CD8-positive, alpha-beta memory T cell (primary cell): ENCODE measurements around the gene IL16. TPM values are rescaled to one million over a fixed set of nuclear protein-coding genes. Genes with fewer than 3 reads are reported as not detected.

Experiments used
- CTCF ChIA-PET: fragments of 350-600 bp; sonication (Branson Sonifier 250); formaldehyde crosslinking; loops from one replicate; lab custom pipeline; 2021; ENCODE audit warnings: antibody characterized with exemption; lab: Charles Lee
- POLR2A ChIA-PET: fragments of 350-600 bp; sonication (Branson Sonifier 250); formaldehyde crosslinking; loops from one replicate; lab custom pipeline; 2021; ENCODE audit warnings: antibody characterized with exemption; lab: Charles Lee
- DNase-seq, 5 donors: peaks; one replicate each; pipeline versions ENCODE4 v3.0.0 to v3.0.0-alpha.2; 2020 to 2022; ENCODE audit warnings: mixed read lengths in 1 of 5
- H3K27ac ChIP-seq: one replicate; pipeline ENCODE4 v1.7.0; 2013; ENCODE audit warnings: low read depth, mild to moderate bottlenecking, low read length, moderate library complexity
- H3K27me3 ChIP-seq: 2 replicates; pipeline ENCODE4 v1.7.0; 2013; ENCODE audit warnings: low read length, mild to moderate bottlenecking; ENCODE audit not compliant: insufficient read depth, poor library complexity, severe bottlenecking
- H3K36me3 ChIP-seq: 2 replicates; pipeline ENCODE4 v1.7.0; 2013; ENCODE audit warnings: mild to moderate bottlenecking, low read length, moderate library complexity; ENCODE audit not compliant: insufficient read depth
- H3K4me1 ChIP-seq: 2 replicates; pipeline ENCODE4 v1.7.0; 2013; ENCODE audit warnings: mild to moderate bottlenecking, low read length, moderate library complexity; ENCODE audit not compliant: insufficient read depth
- H3K4me3 ChIP-seq: 2 replicates; pipeline ENCODE4 v1.7.0; 2013; ENCODE audit warnings: mild to moderate bottlenecking, low read length
- H3K9me3 ChIP-seq: 2 replicates; pipeline ENCODE4 v1.7.0; 2013; ENCODE audit warnings: mild to moderate bottlenecking, low read length
- H3K27ac Mint-ChIP-seq, 8 donors: one replicate each; pipeline ENCODE4 v1.8.0; 2020 to 2021; ENCODE audit warnings: mixed read lengths in 8 of 8, mild to moderate bottlenecking in 6 of 8, inconsistent platforms in 3 of 8, moderate library complexity in 3 of 8
- H3K27me3 Mint-ChIP-seq, 2 donors: one replicate each; pipeline ENCODE4 v1.8.0; 2020 to 2021; ENCODE audit warnings: mixed read lengths in 2 of 2, mild to moderate bottlenecking in 1 of 2, moderate library complexity in 1 of 2
- H3K36me3 Mint-ChIP-seq, 3 donors: one replicate each; pipeline ENCODE4 v1.8.0; 2020 to 2021; ENCODE audit warnings: mixed read lengths in 3 of 3, inconsistent platforms in 1 of 3, mild to moderate bottlenecking in 1 of 3
- H3K4me1 Mint-ChIP-seq, 3 donors: one replicate each; pipeline ENCODE4 v1.8.0; 2020 to 2021; ENCODE audit warnings: mixed read lengths in 3 of 3, inconsistent platforms in 1 of 3, mild to moderate bottlenecking in 1 of 3
- H3K4me3 Mint-ChIP-seq, 7 donors: one replicate each; pipeline ENCODE4 v1.8.0; 2020 to 2021; ENCODE audit warnings: mixed read lengths in 7 of 7, mild to moderate bottlenecking in 6 of 7, moderate library complexity in 4 of 7, inconsistent platforms in 2 of 7
- H3K9me3 Mint-ChIP-seq, 5 donors: one replicate each; pipeline ENCODE4 v1.8.0; 2020 to 2022; ENCODE audit warnings: mixed read lengths in 5 of 5, mild to moderate bottlenecking in 3 of 5, moderate library complexity in 2 of 5, inconsistent platforms in 1 of 5
- polyA plus RNA-seq: library from polyadenylated mRNA; unstranded; fragments of 300-500 nt; fragmentation: Illumina TruSeq; gene quantifications from one replicate; pipeline ENCODE4 v1.2.3, GENCODE V29; 2021
- total RNA-seq, 2 experiments: library from RNA; stranded (reverse); gene quantifications; one replicate each; pipeline ENCODE4 v1.2.3, GENCODE V29; 2021

The IL16 gene
- total and polyA plus RNA-seq, 3 experiments from 2014 or later, result 73.4 to 310 (median 73.8) TPM

DNA sequence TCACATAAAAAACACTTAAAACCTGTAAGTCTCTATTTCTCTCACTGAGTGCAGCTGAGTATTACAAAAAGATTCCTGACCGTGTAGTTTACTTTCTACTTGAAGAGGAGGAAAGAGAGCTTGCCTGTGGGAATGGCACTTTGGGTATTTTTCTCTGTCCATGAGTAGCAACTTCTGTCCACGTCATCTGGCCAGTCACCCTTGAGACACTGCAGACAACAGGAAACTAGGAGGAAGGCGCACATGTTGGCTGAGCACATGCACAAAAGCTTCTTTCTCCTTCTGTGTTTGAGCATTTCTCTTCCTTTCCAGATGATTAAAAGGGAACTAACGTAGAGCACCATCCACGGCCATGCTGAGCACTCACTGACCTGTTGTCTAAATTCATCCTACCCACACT, 107.5 kb downstream of the IL16 start:
- no peaks in the 10 kb centered on the region for H3K9me3 ChIP-seq
- Mint-ChIP-seq H3K27ac (peak overlapping the region; percentile 90 to 100 (median 95)), H3K4me1 (peaks cover 72 to 87% (median 82%) of the 10 kb centered on the region in 3 donors), H3K36me3 (peaks cover 57 to 100% (median 60%) of the 10 kb centered on the region in 3 donors), H3K27me3 (no peaks in the 10 kb centered on the region), H3K9me3 (no peaks in the 10 kb centered on the region), H3K4me3 (peak overlapping the region; percentile 80 to 100 (median 99))
- no peak overlapping the region for H3K27ac ChIP-seq
- no peak overlapping the region for H3K4me3 ChIP-seq
- peaks cover 69% of the 10 kb centered on the region for H3K4me1 ChIP-seq
- POLR2A ChIA-PET, result interaction anchor here (1.3 to 1.5 kb wide), 2 partner anchors 8 to 11 kb away, joined by 3 to 4 read pairs; no protein-coding TSS in a partner anchor
- CTCF ChIA-PET, result interaction anchor here (0.9 to 4.0 kb wide), 5 partner anchors 19 to 33 kb away, joined by 3 to 31 read pairs (median 3); partner anchors contain the start of gene STARD5
- H3K36me3 ChIP-seq, result peaks cover 97% of the 10 kb centered on the region
- no peaks in the 10 kb centered on the region for H3K27me3 ChIP-seq
- no peak for DNase-seq

DNA sequence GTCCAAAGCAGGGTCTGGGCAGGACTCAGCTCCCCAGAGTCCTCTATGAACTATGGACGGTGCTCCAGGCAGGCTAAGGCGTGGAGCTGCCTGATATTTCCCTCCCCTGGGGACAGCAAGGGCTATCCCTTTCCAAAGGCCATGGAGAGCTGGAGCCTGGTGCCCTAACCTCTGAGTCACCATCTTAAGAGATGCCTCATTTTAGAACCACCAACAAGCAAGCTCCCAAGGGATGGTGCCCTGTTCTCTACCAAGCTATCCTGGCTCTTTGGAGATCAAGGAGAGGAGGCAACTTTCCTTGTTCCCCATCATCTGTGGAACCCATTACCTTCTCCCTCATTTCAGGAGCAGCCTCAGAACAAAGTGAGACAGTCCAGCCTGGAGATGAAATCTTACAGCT, 111.6 kb downstream of the IL16 start:
- Mint-ChIP-seq H3K4me3 (no peak overlapping the region), H3K4me1 (peaks cover 75 to 99% (median 91%) of the 10 kb centered on the region in 3 donors), H3K27ac (peak overlapping the region in 7 of 8 donors; percentile 26 to 100 (median 74)), H3K27me3 (no peaks in the 10 kb centered on the region), H3K36me3 (peaks cover 24 to 98% (median 38%) of the 10 kb centered on the region in 3 donors), H3K9me3 (no peaks in the 10 kb centered on the region)
- Histone ChIP-seq H3K4me1 (peaks cover 64% of the 10 kb centered on the region), H3K9me3 (no peaks in the 10 kb centered on the region), H3K27me3 (no peaks in the 10 kb centered on the region), H3K4me3 (no peak overlapping the region), H3K36me3 (peaks cover 72% of the 10 kb centered on the region), H3K27ac (no peak overlapping the region)
- ChIA-PET POLR2A (interaction anchor here (1.4 to 2.4 kb wide), 3 partner anchors 9 to 16 kb away, joined by 5 to 17 read pairs (median 9); partner anchors contain the start of gene STARD5), CTCF (interaction anchor here (0.8 to 3.1 kb wide), 10 partner anchors 9 to 42 kb away, joined by 3 to 19 read pairs (median 4); partner anchors contain the start of gene STARD5)
- DNase-seq, result no peak

- H3K4me3 ChIP-seq, result no peak overlapping the region
- H3K4me3 Mint-ChIP-seq, result no peak overlapping the region
- no peak for DNase-seq
- peaks cover 64 to 94% (median 85%) of the 10 kb centered on the region in 3 donors for H3K4me1 Mint-ChIP-seq
- no peaks in the 10 kb centered on the region for H3K27me3 Mint-ChIP-seq
- no peaks in the 10 kb centered on the region for H3K27me3 ChIP-seq
- peaks cover 56% of the 10 kb centered on the region for H3K36me3 ChIP-seq
- H3K27ac ChIP-seq, result no peak overlapping the region
- CTCF ChIA-PET, result interaction anchor here (0.7 to 3.1 kb wide), 6 partner anchors 11 to 91 kb away, joined by 3 to 19 read pairs (median 8); no protein-coding TSS in a partner anchor
- H3K9me3 ChIP-seq, result no peaks in the 10 kb centered on the region
- H3K27ac Mint-ChIP-seq, result peak overlapping the region; percentile 36 to 99 (median 82)
- peaks cover 50% of the 10 kb centered on the region for H3K4me1 ChIP-seq
- H3K36me3 Mint-ChIP-seq, result peaks cover 10 to 91% (median 28%) of the 10 kb centered on the region in 3 donors
- H3K9me3 Mint-ChIP-seq, result no peaks in the 10 kb centered on the region
- POLR2A ChIA-PET, result interaction anchor here (1.0 to 2.4 kb wide), 4 partner anchors 11 to 16 kb away, joined by 3 to 17 read pairs (median 7); partner anchors contain the start of gene STARD5
Observed at GRCh38 chr15:81309647-81310450, 113.2 kb downstream of the IL16 start.

DNA sequence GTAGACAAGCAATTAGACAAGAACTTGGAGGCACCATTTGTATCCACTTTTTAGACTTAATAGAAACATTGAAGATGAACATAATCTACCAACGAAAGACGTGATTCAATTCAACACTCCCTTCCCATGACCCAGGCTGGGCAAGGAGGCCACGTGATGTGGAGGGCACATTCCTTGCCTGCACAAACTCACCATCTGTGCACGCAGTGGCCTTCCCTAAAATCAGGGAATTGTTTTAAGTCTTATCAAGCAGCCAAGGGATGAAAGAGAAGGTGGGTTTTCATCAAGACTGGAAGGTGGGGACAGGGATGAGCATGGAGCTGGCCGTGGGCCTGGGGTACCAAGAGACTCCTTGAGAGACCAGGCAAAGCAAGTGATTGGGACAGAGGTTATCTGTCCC, 113.8 kb downstream of the IL16 start:
- no peak for DNase-seq
- Mint-ChIP-seq H3K4me1 (peaks cover 64 to 94% (median 85%) of the 10 kb centered on the region in 3 donors), H3K27me3 (no peaks in the 10 kb centered on the region), H3K36me3 (peaks cover 10 to 90% (median 28%) of the 10 kb centered on the region in 3 donors), H3K27ac (peak overlapping the region; percentile 9 to 99 (median 75)), H3K4me3 (no peak overlapping the region), H3K9me3 (no peaks in the 10 kb centered on the region)
- no peaks in the 10 kb centered on the region for H3K9me3 ChIP-seq
- CTCF ChIA-PET, result interaction anchor here (1.5 to 1.7 kb wide), 3 partner anchors 9 to 35 kb away, joined by 4 read pairs; no protein-coding TSS in a partner anchor
- peaks cover 50% of the 10 kb centered on the region for H3K36me3 ChIP-seq
- H3K27me3 ChIP-seq, result no peaks in the 10 kb centered on the region
- H3K4me1 ChIP-seq, result peaks cover 50% of the 10 kb centered on the region
- no peak overlapping the region for H3K4me3 ChIP-seq
- POLR2A ChIA-PET, result interaction anchor here (0.9 to 2.4 kb wide), 6 partner anchors 8 to 35 kb away, joined by 3 to 17 read pairs (median 4); no protein-coding TSS in a partner anchor
- H3K27ac ChIP-seq, result no peak overlapping the region

GRCh38 chr15:81311752-81312464, 115.2 kb downstream of the IL16 start:
- Mint-ChIP-seq H3K9me3 (no peaks in the 10 kb centered on the region), H3K4me1 (peaks cover 64 to 93% (median 83%) of the 10 kb centered on the region in 3 donors), H3K36me3 (peaks cover 10 to 84% (median 22%) of the 10 kb centered on the region in 3 donors), H3K27me3 (no peaks in the 10 kb centered on the region), H3K4me3 (no peak overlapping the region), H3K27ac (peak overlapping the region; percentile 59 to 99 (median 82))
- Histone ChIP-seq H3K9me3 (no peaks in the 10 kb centered on the region), H3K4me1 (peaks cover 48% of the 10 kb centered on the region), H3K4me3 (no peak overlapping the region), H3K36me3 (peaks cover 36% of the 10 kb centered on the region), H3K27ac (no peak overlapping the region), H3K27me3 (no peaks in the 10 kb centered on the region)
- CTCF ChIA-PET, result interaction anchor here (1.5 to 1.7 kb wide), 3 partner anchors 10 to 37 kb away, joined by 4 read pairs; no protein-coding TSS in a partner anchor
- DNase-seq, result no peak
- POLR2A ChIA-PET, result interaction anchor here (1.0 to 1.2 kb wide), 4 partner anchors 11 to 36 kb away, joined by 3 to 6 read pairs (median 4); partner anchors contain the start of gene STARD5

DNA sequence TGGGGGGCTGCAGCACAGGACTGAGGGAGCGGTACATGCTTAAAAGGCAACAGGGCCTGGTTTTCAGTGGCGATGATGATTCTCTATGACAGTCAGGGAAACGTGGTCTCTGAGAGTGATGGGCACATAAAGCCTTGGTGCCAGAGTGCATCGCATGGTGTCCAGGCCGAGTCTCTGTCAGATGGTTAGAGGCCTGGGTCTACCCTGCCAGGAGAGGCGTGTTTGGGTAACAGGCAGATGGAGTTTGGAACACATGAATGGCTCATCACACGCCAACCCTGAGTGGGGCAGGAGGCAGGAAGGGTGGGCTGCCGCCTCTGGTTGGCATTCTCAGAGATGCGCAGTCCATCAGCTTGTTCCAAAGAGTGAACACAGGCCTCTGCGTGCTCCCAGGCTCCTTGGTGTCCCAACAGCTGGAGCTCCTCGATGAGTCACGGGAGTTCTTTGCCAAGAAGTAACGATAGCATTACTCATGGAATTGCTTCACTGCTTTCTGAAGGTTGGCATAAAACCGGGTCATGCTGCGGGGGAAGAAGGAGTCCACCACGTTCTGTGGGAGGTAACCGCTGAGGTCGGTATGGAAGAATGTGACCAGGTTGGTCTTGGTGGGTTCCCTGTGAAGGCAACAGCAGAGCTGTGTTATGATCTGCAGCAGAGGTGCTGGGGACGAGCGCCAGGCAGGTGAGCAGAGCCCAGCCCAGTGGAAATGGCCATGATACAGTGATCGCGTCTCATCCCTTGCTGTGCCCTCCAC, 116.3 kb downstream of the IL16 start:
- Histone ChIP-seq H3K36me3 (peaks cover 31% of the 10 kb centered on the region), H3K27me3 (no peaks in the 10 kb centered on the region), H3K4me1 (peaks cover 49% of the 10 kb centered on the region), H3K4me3 (no peak overlapping the region), H3K27ac (no peak overlapping the region), H3K9me3 (no peaks in the 10 kb centered on the region)
- Mint-ChIP-seq H3K27me3 (no peaks in the 10 kb centered on the region), H3K9me3 (no peaks in the 10 kb centered on the region), H3K4me1 (peaks cover 61 to 88% (median 73%) of the 10 kb centered on the region in 3 donors), H3K4me3 (no peak overlapping the region), H3K36me3 (peaks cover 10 to 82% (median 17%) of the 10 kb centered on the region in 3 donors), H3K27ac (peak overlapping the region; percentile 34 to 99 (median 86))
- CTCF ChIA-PET, result no interaction called here
- no peak for DNase-seq
- POLR2A ChIA-PET, result no interaction called here

DNA sequence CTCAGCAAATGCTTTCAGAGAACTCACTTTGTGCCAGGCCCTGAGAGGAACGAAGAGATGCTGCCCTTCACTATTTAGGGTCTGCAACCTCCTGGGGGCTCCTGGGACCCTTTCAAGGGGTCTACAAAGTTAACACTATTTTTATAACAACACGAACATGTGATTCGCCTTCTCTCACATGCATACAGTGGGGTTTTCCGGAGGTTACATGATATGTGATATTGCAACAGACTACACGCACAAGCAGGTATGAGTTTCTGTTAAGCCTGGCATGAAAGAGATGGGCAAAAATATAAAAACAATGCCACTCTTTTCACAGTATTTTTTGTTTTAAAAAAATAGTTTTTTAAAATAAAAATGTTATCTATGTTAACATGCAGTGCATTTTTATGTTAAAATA, 117.0 kb downstream of the IL16 start:
- peaks cover 49% of the 10 kb centered on the region for H3K4me1 ChIP-seq
- Mint-ChIP-seq H3K4me3 (no peak overlapping the region), H3K36me3 (peaks cover 10 to 82% (median 17%) of the 10 kb centered on the region in 3 donors), H3K27ac (peak overlapping the region in 5 of 8 donors; percentile 57 to 99 (median 97)), H3K4me1 (peaks cover 61 to 88% (median 71%) of the 10 kb centered on the region in 3 donors), H3K27me3 (no peaks in the 10 kb centered on the region), H3K9me3 (no peaks in the 10 kb centered on the region)
- POLR2A ChIA-PET, result interaction anchor here (1.2 kb wide), 2 partner anchors 11 to 17 kb away, joined by 3 to 10 read pairs; no protein-coding TSS in a partner anchor
- H3K4me3 ChIP-seq, result no peak overlapping the region
- H3K27me3 ChIP-seq, result no peaks in the 10 kb centered on the region
- no peak overlapping the region for H3K27ac ChIP-seq
- no peaks in the 10 kb centered on the region for H3K9me3 ChIP-seq
- no peak for DNase-seq
- H3K36me3 ChIP-seq, result peaks cover 29% of the 10 kb centered on the region
- CTCF ChIA-PET, result no interaction called here
